Uterus (tissue), 2 donors: ENCODE results near the gene SLC22A17.

Experiments
- POLR2A ChIP-seq, 2 donors: fragments of 450-650 bp; IDR thresholded peaks; one replicate each; pipeline ENCODE4 v1.6.1; 2016; ENCODE audit warnings: antibody characterized with exemption in 2 of 2, mild to moderate bottlenecking in 1 of 2, moderate library complexity in 1 of 2
- TF ChIP-seq, protein P1 (sequence below), 4 experiments: fragments of 200-600 bp in 2 of 4; fragments of 450-650 bp in 2 of 4; sonication (generic) in 2 of 4; IDR thresholded peaks; one replicate each; pipeline ENCODE4 v1.5.1; 2016 to 2019; ENCODE audit warnings: antibody characterized with exemption in 4 of 4, mild to moderate bottlenecking in 2 of 4, moderate library complexity in 1 of 4

DNA sequence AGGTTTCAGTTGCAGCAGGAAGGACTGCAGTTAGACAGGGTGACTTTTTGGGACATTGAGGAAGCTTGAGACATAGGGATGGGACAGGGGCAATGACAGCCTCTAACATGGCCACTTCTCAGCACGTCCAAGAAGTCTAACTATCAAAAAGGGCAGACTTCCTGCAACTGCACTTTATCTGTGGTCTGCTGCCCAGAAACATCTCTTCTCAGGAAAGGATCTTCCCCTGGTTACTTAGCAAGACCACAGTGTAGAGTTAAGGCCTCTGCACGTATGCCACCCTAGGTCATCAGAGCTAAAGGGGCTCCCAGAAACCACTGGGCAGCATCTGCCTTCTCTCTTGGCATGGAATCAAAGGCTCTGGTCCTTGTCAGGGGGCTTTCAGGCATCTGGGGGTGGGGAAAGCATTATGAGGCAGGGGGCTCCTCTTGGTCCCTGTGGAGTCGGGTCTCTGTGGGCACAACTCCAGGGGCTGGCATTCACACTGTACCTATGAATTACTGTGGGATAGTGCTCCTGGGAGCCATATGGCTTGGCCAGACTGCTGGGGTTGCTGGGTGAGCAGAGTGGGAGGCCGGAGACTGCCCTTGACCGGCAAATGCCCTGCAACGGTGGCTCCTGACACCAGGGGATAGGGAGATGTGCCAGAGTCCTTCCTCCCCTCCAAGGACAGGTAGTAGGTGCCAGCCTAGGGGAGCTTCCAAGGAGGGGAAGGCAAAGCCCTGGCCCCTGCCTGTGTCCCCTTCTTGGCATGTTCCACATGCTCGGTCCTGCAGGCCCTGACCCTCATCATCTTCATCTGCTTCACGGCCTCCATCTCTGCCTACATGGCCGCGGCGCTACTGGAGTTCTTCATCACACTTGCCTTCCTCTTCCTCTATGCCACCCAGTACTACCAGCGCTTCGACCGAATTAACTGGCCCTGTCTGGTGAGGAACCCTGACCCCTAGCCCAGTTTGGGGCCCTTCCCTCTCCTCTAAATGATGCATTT, 25.2 kb upstream of the SLC22A17 start:
- TF ChIP-seq POLR2A (IDR thresholded peaks at IDR 0.05), result no peak
- TF ChIP-seq, protein P1, sequence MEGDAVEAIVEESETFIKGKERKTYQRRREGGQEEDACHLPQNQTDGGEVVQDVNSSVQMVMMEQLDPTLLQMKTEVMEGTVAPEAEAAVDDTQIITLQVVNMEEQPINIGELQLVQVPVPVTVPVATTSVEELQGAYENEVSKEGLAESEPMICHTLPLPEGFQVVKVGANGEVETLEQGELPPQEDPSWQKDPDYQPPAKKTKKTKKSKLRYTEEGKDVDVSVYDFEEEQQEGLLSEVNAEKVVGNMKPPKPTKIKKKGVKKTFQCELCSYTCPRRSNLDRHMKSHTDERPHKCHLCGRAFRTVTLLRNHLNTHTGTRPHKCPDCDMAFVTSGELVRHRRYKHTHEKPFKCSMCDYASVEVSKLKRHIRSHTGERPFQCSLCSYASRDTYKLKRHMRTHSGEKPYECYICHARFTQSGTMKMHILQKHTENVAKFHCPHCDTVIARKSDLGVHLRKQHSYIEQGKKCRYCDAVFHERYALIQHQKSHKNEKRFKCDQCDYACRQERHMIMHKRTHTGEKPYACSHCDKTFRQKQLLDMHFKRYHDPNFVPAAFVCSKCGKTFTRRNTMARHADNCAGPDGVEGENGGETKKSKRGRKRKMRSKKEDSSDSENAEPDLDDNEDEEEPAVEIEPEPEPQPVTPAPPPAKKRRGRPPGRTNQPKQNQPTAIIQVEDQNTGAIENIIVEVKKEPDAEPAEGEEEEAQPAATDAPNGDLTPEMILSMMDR (IDR thresholded peaks at IDR 0.05), result no peak
